H1 (cell line): Measurements from ENCODE around the gene POLR1H. TPM values are rescaled to one million over a fixed set of nuclear protein-coding genes. Genes with fewer than 3 reads are reported as not detected.

Source experiments
- CTCF ChIA-PET: fragments of 300-600 bp; sonication (Branson Sonifier 250); formaldehyde crosslinking; loops from one replicate; lab custom pipeline; 2021; ENCODE audit not compliant: partially characterized antibody; lab: Charles Lee
- POLR2A ChIA-PET: fragments of 300-600 bp; sonication (Branson Sonifier 250); formaldehyde crosslinking; loops from one replicate; lab custom pipeline; 2021; ENCODE audit warnings: inconsistent platforms; ENCODE audit not compliant: partially characterized antibody; lab: Charles Lee
- DNase-seq, 2 experiments: peaks; one replicate each; pipeline versions ENCODE4 v3.0.0 to v3.0.0-alpha.2; 2010 to 2022; ENCODE audit warnings: low spot score in 2 of 2, low read depth in 1 of 2, mixed read lengths in 1 of 2
- FAIRE-seq: peaks from 2 replicates; lab custom pipeline; 2011; peaks lifted over from hg19 to GRCh38; lab: Jason Lieb, UNC
- H2AFZ ChIP-seq: 2 replicates; pipeline ENCODE4 v1.8.1; 2012; ENCODE audit warnings: low read length, inconsistent platforms
- H2AK5ac ChIP-seq: 2 replicates; pipeline ENCODE4 v1.6.1; 2013; ENCODE audit warnings: low read depth, low read length
- H2BK120ac ChIP-seq: replicated peaks from 2 replicates; pipeline ENCODE3; 2013; ENCODE audit warnings: low read depth, low read length, inconsistent platforms
- H2BK12ac ChIP-seq: 2 replicates; pipeline ENCODE4 v1.6.1; 2013; ENCODE audit warnings: low read depth, low read length
- H2BK15ac ChIP-seq: 2 replicates; pipeline ENCODE4 v1.6.1; 2013; ENCODE audit warnings: low read length
- H2BK20ac ChIP-seq: 2 replicates; pipeline ENCODE4 v1.6.1; 2013; ENCODE audit warnings: low read length
- H2BK5ac ChIP-seq: 2 replicates; pipeline ENCODE4 v1.6.1; 2013; ENCODE audit warnings: low read depth, low read length
- H3K14ac ChIP-seq: 2 replicates; pipeline ENCODE4 v1.6.1; 2013; ENCODE audit warnings: inconsistent platforms; ENCODE audit not compliant: insufficient read length
- H3K18ac ChIP-seq: 2 replicates; pipeline ENCODE4 v1.6.1; 2013; ENCODE audit warnings: low read length; ENCODE audit errors: extremely low read depth
- H3K23ac ChIP-seq: 2 replicates; pipeline ENCODE4 v1.6.1; 2013; ENCODE audit warnings: inconsistent platforms; ENCODE audit not compliant: insufficient read length
- H3K23me2 ChIP-seq: 2 replicates; pipeline ENCODE4 v1.6.1; 2013; ENCODE audit warnings: low read depth, low read length
- H3K27ac ChIP-seq: 2 replicates; pipeline ENCODE4 v1.6.1; 2011; ENCODE audit warnings: low read depth, low read length, inconsistent platforms
- H3K27me3 ChIP-seq, 4 experiments: replicated peaks in 1 of 4; 1 replicate in 1 of 4; 2 replicates in 3 of 4; pipeline versions ENCODE4 v1.6.1 to v1.8.1; 2011 to 2013; ENCODE audit warnings: low read length in 3 of 4, mild to moderate bottlenecking in 3 of 4, inconsistent platforms in 2 of 4, mixed read lengths in 2 of 4, moderate library complexity in 1 of 4; ENCODE audit not compliant: control insufficient read depth in 3 of 4, insufficient read depth in 3 of 4; ENCODE audit errors: extremely low read depth in 1 of 4
- H3K36me3 ChIP-seq, 4 experiments: 2 replicates each; pipeline versions ENCODE4 v1.6.1 to v1.8.1; 2011 to 2013; ENCODE audit warnings: mild to moderate bottlenecking in 4 of 4, low read length in 3 of 4, moderate library complexity in 2 of 4, control low read depth in 1 of 4, inconsistent platforms in 1 of 4; ENCODE audit not compliant: insufficient read depth in 4 of 4, control insufficient read depth in 2 of 4
- H3K4ac ChIP-seq: replicated peaks from 2 replicates; pipeline ENCODE3; 2013; ENCODE audit warnings: low read length, low read depth, mixed read lengths, inconsistent platforms; ENCODE audit not compliant: insufficient read length
- H3K4me1 ChIP-seq, 4 experiments: replicated peaks in 1 of 4; 1 replicate in 1 of 4; 2 replicates in 3 of 4; pipeline versions ENCODE4 v1.6.1 to v1.8.1; 2011 to 2013; ENCODE audit warnings: low read length in 3 of 4, inconsistent platforms in 2 of 4, mixed read lengths in 1 of 4; ENCODE audit not compliant: insufficient read depth in 4 of 4, control insufficient read depth in 3 of 4
- H3K4me2 ChIP-seq, 2 experiments: 2 replicates each; pipeline versions ENCODE4 v1.6.1 to v1.8.1; 2011 to 2013; ENCODE audit warnings: low read depth in 2 of 2, low read length in 2 of 2, control low read depth in 1 of 2, inconsistent platforms in 1 of 2, mild to moderate bottlenecking in 1 of 2; ENCODE audit not compliant: insufficient read depth in 1 of 2
- H3K4me3 ChIP-seq, 4 experiments: fragments of 200-600, 300-600 bp in 1 of 4; sonication (generic), shearing (Covaris generic), sonication (Bioruptor Twin) in 1 of 4; 2 replicates each; pipeline versions ENCODE4 v1.5.1 to v1.8.1; 2011 to 2016; ENCODE audit warnings: low read length in 4 of 4, low read depth in 3 of 4, control low read depth in 2 of 4, inconsistent platforms in 2 of 4, mild to moderate bottlenecking in 2 of 4, mixed read lengths in 1 of 4, moderate library complexity in 1 of 4; ENCODE audit not compliant: insufficient read depth in 2 of 4; ENCODE audit errors: extremely low read depth in 1 of 4
- H3K56ac ChIP-seq: replicated peaks from 2 replicates; pipeline ENCODE3; 2013; ENCODE audit warnings: low read depth, mild to moderate bottlenecking, mixed read lengths, low read length, inconsistent platforms; ENCODE audit not compliant: insufficient read length
- H3K79me1 ChIP-seq: 2 replicates; pipeline ENCODE4 v1.6.1; 2013; ENCODE audit warnings: low read depth, low read length, control low read depth
- H3K79me2 ChIP-seq, 2 experiments: 2 replicates each; pipeline versions ENCODE4 v1.6.1 to v1.8.1; 2012 to 2013; ENCODE audit warnings: low read length in 2 of 2, mild to moderate bottlenecking in 2 of 2, inconsistent platforms in 1 of 2; ENCODE audit not compliant: insufficient read depth in 2 of 2, control insufficient read depth in 1 of 2
- H3K9ac ChIP-seq, 4 experiments: replicated peaks in 1 of 4; 1 replicate in 1 of 4; 2 replicates in 3 of 4; pipeline versions ENCODE4 v1.6.1 to v1.8.1; 2011 to 2013; ENCODE audit warnings: low read depth in 3 of 4, low read length in 3 of 4, control low read depth in 2 of 4, mild to moderate bottlenecking in 2 of 4, moderate library complexity in 2 of 4, inconsistent platforms in 1 of 4; ENCODE audit errors: extremely low read depth in 1 of 4
- H3K9me3 ChIP-seq, 2 experiments: 2 replicates each; pipeline versions ENCODE4 v1.6.1 to v1.8.1; 2012 to 2013; ENCODE audit warnings: mild to moderate bottlenecking in 2 of 2, moderate library complexity in 2 of 2, control low read depth in 1 of 2, inconsistent platforms in 1 of 2, low read depth in 1 of 2, low read length in 1 of 2, mixed read lengths in 1 of 2; ENCODE audit not compliant: insufficient read depth in 2 of 2
- H4K20me1 ChIP-seq, 2 experiments: replicated peaks in 1 of 2; 2 replicates each; pipeline versions ENCODE3 to v1.8.1; 2011 to 2013; ENCODE audit warnings: inconsistent platforms in 2 of 2, low read length in 2 of 2, mild to moderate bottlenecking in 1 of 2; ENCODE audit not compliant: insufficient read depth in 2 of 2, control insufficient read depth in 1 of 2
- H4K5ac ChIP-seq: 2 replicates; pipeline ENCODE4 v1.6.1; 2013; ENCODE audit warnings: low read length, low read depth, mixed read lengths, inconsistent platforms; ENCODE audit not compliant: insufficient read length
- H4K8ac ChIP-seq: 2 replicates; pipeline ENCODE4 v1.8.0; 2013; ENCODE audit warnings: mild to moderate bottlenecking, moderate library complexity, low read length, inconsistent platforms; ENCODE audit not compliant: insufficient read depth; ENCODE audit errors: extremely low read depth
- H4K91ac ChIP-seq: replicated peaks from 2 replicates; pipeline ENCODE3; 2013; ENCODE audit warnings: low read length, mixed read lengths, inconsistent platforms; ENCODE audit not compliant: insufficient read length
- E2F6 ChIP-seq: IDR thresholded peaks from 2 replicates; pipeline ENCODE4 v1.6.1; 2012; ENCODE audit warnings: inconsistent platforms
- EZH2 ChIP-seq: fragments of 200-600 bp; sonication (generic); IDR thresholded peaks from 2 replicates; pipeline ENCODE4 v1.7.1; 2012; ENCODE audit warnings: low read depth, mild to moderate bottlenecking, moderate library complexity, low read length, inconsistent platforms; ENCODE audit not compliant: severe bottlenecking
- GTF2F1 ChIP-seq: IDR thresholded peaks from 2 replicates; pipeline ENCODE4 v1.6.1; 2012; ENCODE audit warnings: low read depth, low read length, improper control_type of control experiment, borderline replicate concordance
- MAX ChIP-seq: IDR thresholded peaks from 2 replicates; pipeline ENCODE4 v1.6.1; 2012; ENCODE audit warnings: inconsistent platforms
- NRF1 ChIP-seq: IDR thresholded peaks from 2 replicates; pipeline ENCODE4 v1.6.1; 2011; ENCODE audit warnings: mild to moderate bottlenecking, low read depth, low read length, improper control_type of control experiment
- POLR2A ChIP-seq, 2 experiments: IDR thresholded peaks; 1 replicate in 1 of 2; 2 replicates in 1 of 2; pipeline ENCODE4 v1.6.1; 2011; ENCODE audit warnings: low read depth in 2 of 2, low read length in 2 of 2, mild to moderate bottlenecking in 2 of 2; ENCODE audit errors: control extremely low read depth in 1 of 2
- WGBS, 2 experiments: shearing (Covaris generic) in 1 of 2; methylation state at CpG; one replicate each; pipeline versions ENCODE4 v1.1.6 to v1.1.7; 2013 to 2015; ENCODE audit warnings: low lambda C conversion rate in 2 of 2, mixed read lengths in 2 of 2, inconsistent platforms in 1 of 2, low coverage in 1 of 2, missing lambda C conversion rate in 1 of 2; ENCODE audit not compliant: insufficient replicate concordance in 2 of 2, insufficient coverage in 1 of 2, insufficient read length in 1 of 2; ENCODE audit errors: extremely low coverage in 1 of 2, missing lambda C conversion rate in 1 of 2; 5-methylcytosine and 5-hydroxymethylcytosine counted together
- polyA plus RNA-seq, 7 experiments: library from polyadenylated mRNA; depleted of rRNA in 3 of 7; stranded (reverse) in 5 of 7; unstranded in 2 of 7; fragments of >200 nt in 5 of 7; fragments of 200-250 nt in 2 of 7; gene quantifications; 1 replicate in 5 of 7; 2 replicates in 1 of 7; 4 replicates in 1 of 7; pipeline versions ENCODE4 v1.2.1 to v1.2.3, GENCODE V29; 2011 to 2013; ENCODE audit warnings: missing spikeins in 2 of 7, mixed read lengths in 2 of 7
- total RNA-seq: library from RNA; stranded (reverse); fragmentation: NEBNext Ultra II Directional; extraction: Animal tissue kit (Norgen Biotek cat#: 25700); gene quantifications from 2 replicates; pipeline ENCODE4 v1.2.1, GENCODE V29; 2021

POLR1H gene
- total and polyA plus RNA-seq, 2 of the 8 experiments (the other 6 are each of a cell fraction or from before 2014, with no cell fraction given) = 31.5 to 82.2 TPM

- Histone ChIP-seq H2AK5ac (no peak overlapping the region), H2BK5ac (peak overlapping the region; percentile 76), H3K23me2 (peaks cover 13% of the 10 kb centered on the region), H4K20me1 (no peaks in the 10 kb centered on the region), H3K79me1 (no peaks in the 10 kb centered on the region), H3K18ac (no peak overlapping the region), H3K23ac (no peak overlapping the region), H3K36me3 (no peaks in the 10 kb centered on the region; a peak in 2 of 8 replicates), H4K8ac (no peak overlapping the region), H3K4me3 (peak overlapping the region; percentile 73 to 97 (median 83)), H4K91ac (no peak overlapping the region), H3K56ac (no peak overlapping the region), H3K27ac (no peak overlapping the region), H4K5ac (peak overlapping the region; percentile 74), H3K4me1 (peaks cover 0 to 12% (median 7%) of the 10 kb centered on the region in 4 experiments; a peak in 5 of 7 replicates), H2BK120ac (no peak overlapping the region), H3K14ac (no peak overlapping the region), H3K9ac (peak overlapping the region in 2 of 4 experiments; percentile 46 to 51; a peak in 4 of 7 replicates), H2BK20ac (no peak overlapping the region), H2AFZ (peak overlapping the region; percentile 92), H2BK12ac (no peak overlapping the region), H3K4ac (no peak overlapping the region), H3K4me2 (peak overlapping the region; percentile 79), H3K27me3 (peaks cover 16 to 25% (median 23%) of the 10 kb centered on the region in 4 experiments), H3K9me3 (no peaks in the 10 kb centered on the region), H2BK15ac (peak overlapping the region; percentile 40; the same call in 1 of the 2 replicates), H3K79me2 (no peaks in the 10 kb centered on the region)
- FAIRE-seq (peak; percentile 19), DNase-seq (no peak)
- TF ChIP-seq EZH2 (no peak), MAX (no peak), POLR2A (IDR thresholded peaks at IDR 0.05; ENCODE audit: control extremely low read depth in 1 of 2, low read depth in 2 of 2, low read length in 2 of 2) (no peak), NRF1 (no peak), GTF2F1 (no peak), E2F6 (no peak)
- POLR2A ChIA-PET = interaction anchor here (1.4 kb wide), 1 partner anchor 19 kb away, joined by 4 read pairs; no protein-coding TSS in a partner anchor
- WGBS, 2 experiments = 44 to 100% methylated on average over 2 to 3 of the region's 8 CpGs
- CTCF ChIA-PET = no interaction called here
These were observed 6.5 kb downstream of the POLR1H start for GRCh38 chr6:30067460-30068139.
